Esophagus muscularis mucosa (tissue), 3 donors: ENCODE results near the gene GLI3.

Experiments used
- CTCF ChIP-seq, 3 experiments: fragments of 200-600 bp in 2 of 3; fragments of 450-650 bp in 1 of 3; sonication (generic) in 2 of 3; IDR thresholded peaks; one replicate each; pipeline ENCODE4 v1.5.1; 2017 to 2019; ENCODE audit warnings: antibody characterized with exemption in 3 of 3, mild to moderate bottlenecking in 2 of 3, moderate library complexity in 1 of 3
- EP300 ChIP-seq: sonication (generic); formaldehyde crosslinking; IDR thresholded peaks from one replicate; pipeline ENCODE4 v1.6.1; 2017; ENCODE audit warnings: antibody characterized with exemption

- no peak for TF ChIP-seq CTCF (IDR thresholded peaks at IDR 0.05)
- TF ChIP-seq EP300 = no peak
Observed at GRCh38 chr7:41977661-41978060, 259.3 kb downstream of the GLI3 start.
